Measurements from ENCODE around the gene ANTXR2.

ANTXR2 gene

GRCh38 chr4:80091184-80091583 lies 18.2 kb upstream of the ANTXR2 start:
- no peak for TF ChIP-seq POLR2AphosphoS5 (IDR thresholded peaks at IDR 0.05; ENCODE audit: low read depth, low read length)
- no peak for TF ChIP-seq POLR2A (IDR thresholded peaks at IDR 0.05; ENCODE audit: low read depth, low read length)
- FAIRE-seq (no peak), DNase-seq (ENCODE audit: insufficient read length) (no peak)

- TF ChIP-seq POLR2A (IDR thresholded peaks at IDR 0.05; ENCODE audit: low read depth, low read length), result no peak
- no peak for TF ChIP-seq POLR2AphosphoS5 (IDR thresholded peaks at IDR 0.05; ENCODE audit: low read depth, low read length)
- TF ChIP-seq TAF1 (IDR thresholded peaks at IDR 0.05; ENCODE audit: borderline replicate concordance, low read depth, low read length), result no peak
- FAIRE-seq (no peak), DNase-seq (ENCODE audit: insufficient read length) (no peak)
Measured at GRCh38 chr4:80090090-80090489, 17.1 kb upstream of the ANTXR2 start.

GRCh38 chr4:80088471-80088870 lies 15.4 kb upstream of the ANTXR2 start:
- FAIRE-seq (no peak), DNase-seq (ENCODE audit: insufficient read length) (no peak)
- TF ChIP-seq POLR2AphosphoS5 (IDR thresholded peaks at IDR 0.05; ENCODE audit: low read depth, low read length), result no peak
- TF ChIP-seq POLR2A (IDR thresholded peaks at IDR 0.05; ENCODE audit: low read depth, low read length), result no peak
- no peak for TF ChIP-seq TAF1 (IDR thresholded peaks at IDR 0.05; ENCODE audit: borderline replicate concordance, low read depth, low read length)

GRCh38 chr4:80086296-80086695 lies 13.3 kb upstream of the ANTXR2 start:
- FAIRE-seq, result no peak
- TF ChIP-seq POLR2A (IDR thresholded peaks at IDR 0.05; ENCODE audit: low read depth, low read length) (no peak), TAF1 (IDR thresholded peaks at IDR 0.05; ENCODE audit: borderline replicate concordance, low read depth, low read length) (no peak), POLR2AphosphoS5 (IDR thresholded peaks at IDR 0.05; ENCODE audit: low read depth, low read length) (no peak)
- no peak for DNase-seq (ENCODE audit: insufficient read length)

GRCh38 chr4:80085081-80085480 lies 12.1 kb upstream of the ANTXR2 start:
- TF ChIP-seq POLR2A (IDR thresholded peaks at IDR 0.05; ENCODE audit: low read depth, low read length) (no peak), POLR2AphosphoS5 (IDR thresholded peaks at IDR 0.05; ENCODE audit: low read depth, low read length) (no peak), TAF1 (IDR thresholded peaks at IDR 0.05; ENCODE audit: borderline replicate concordance, low read depth, low read length) (no peak)
- DNase-seq (ENCODE audit: insufficient read length) (no peak), FAIRE-seq (no peak)

GRCh38 chr4:80082693-80083092 lies 9.7 kb upstream of the ANTXR2 start:
- no peak for DNase-seq (ENCODE audit: insufficient read length)
- no peak for FAIRE-seq
- TF ChIP-seq POLR2A (IDR thresholded peaks at IDR 0.05; ENCODE audit: low read depth, low read length) (no peak), TAF1 (IDR thresholded peaks at IDR 0.05; ENCODE audit: borderline replicate concordance, low read depth, low read length) (no peak), POLR2AphosphoS5 (IDR thresholded peaks at IDR 0.05; ENCODE audit: low read depth, low read length) (no peak)

GRCh38 chr4:80081566-80081965 lies 8.5 kb upstream of the ANTXR2 start:
- no peak for TF ChIP-seq TAF1 (IDR thresholded peaks at IDR 0.05; ENCODE audit: borderline replicate concordance, low read depth, low read length)
- no peak for TF ChIP-seq POLR2AphosphoS5 (IDR thresholded peaks at IDR 0.05; ENCODE audit: low read depth, low read length)
- no peak for TF ChIP-seq POLR2A (IDR thresholded peaks at IDR 0.05; ENCODE audit: low read depth, low read length)
- DNase-seq (ENCODE audit: insufficient read length) (no peak), FAIRE-seq (no peak)

- TF ChIP-seq TAF1 (IDR thresholded peaks at IDR 0.05; ENCODE audit: borderline replicate concordance, low read depth, low read length) (no peak), POLR2AphosphoS5 (IDR thresholded peaks at IDR 0.05; ENCODE audit: low read depth, low read length) (no peak), POLR2A (IDR thresholded peaks at IDR 0.05; ENCODE audit: low read depth, low read length) (no peak)
- FAIRE-seq (no peak), DNase-seq (ENCODE audit: insufficient read length) (no peak)
Measured at GRCh38 chr4:80079255-80079923, 6.4 kb upstream of the ANTXR2 start.

GRCh38 chr4:80078346-80079092 lies 5.5 kb upstream of the ANTXR2 start:
- FAIRE-seq (no peak), DNase-seq (ENCODE audit: insufficient read length) (no peak)
- no peak for TF ChIP-seq POLR2A (IDR thresholded peaks at IDR 0.05; ENCODE audit: low read depth, low read length)
- TF ChIP-seq TAF1 (IDR thresholded peaks at IDR 0.05; ENCODE audit: borderline replicate concordance, low read depth, low read length), result no peak
- TF ChIP-seq POLR2AphosphoS5 (IDR thresholded peaks at IDR 0.05; ENCODE audit: low read depth, low read length), result no peak

- FAIRE-seq, result no peak
- TF ChIP-seq TAF1 (IDR thresholded peaks at IDR 0.05; ENCODE audit: borderline replicate concordance, low read depth, low read length), result no peak
- no peak for TF ChIP-seq POLR2AphosphoS5 (IDR thresholded peaks at IDR 0.05; ENCODE audit: low read depth, low read length)
- TF ChIP-seq POLR2A (IDR thresholded peaks at IDR 0.05; ENCODE audit: low read depth, low read length), result no peak
- no peak for DNase-seq (ENCODE audit: insufficient read length)
Measured at GRCh38 chr4:80077639-80078038, 4.6 kb upstream of the ANTXR2 start.

- DNase-seq (ENCODE audit: insufficient read length), result no peak
- no peak for FAIRE-seq
- no peak for TF ChIP-seq POLR2AphosphoS5 (IDR thresholded peaks at IDR 0.05; ENCODE audit: low read depth, low read length)
Measured at GRCh38 chr4:80076681-80077080, 3.7 kb upstream of the ANTXR2 start.

- no peak for TF ChIP-seq TAF1 (IDR thresholded peaks at IDR 0.05; ENCODE audit: borderline replicate concordance, low read depth, low read length)
- TF ChIP-seq POLR2AphosphoS5 (IDR thresholded peaks at IDR 0.05; ENCODE audit: low read depth, low read length), result no peak
- TF ChIP-seq POLR2A (IDR thresholded peaks at IDR 0.05; ENCODE audit: low read depth, low read length), result no peak
- DNase-seq (ENCODE audit: insufficient read length) (no peak), FAIRE-seq (no peak)
Measured at GRCh38 chr4:80075995-80076675, 3.1 kb upstream of the ANTXR2 start.

Measured in GM12892 (cell line).